Prostate gland (tissue), 2 donors: Measurements from ENCODE around the gene CSNK1G1. TPM values are rescaled to one million over a fixed set of nuclear protein-coding genes. Genes with fewer than 3 reads are reported as not detected.
"Not testable (repeated sequence)": the region's sequence is repeated elsewhere in the genome, so short reads cannot be mapped to it uniquely, and the experiment has no call there.

ENCODE experiments used
- DNase-seq: peaks from one replicate; pipeline ENCODE4 v3.0.0-alpha.2; 2019; ENCODE audit warnings: low spot score
- H3K27ac ChIP-seq, 2 donors: fragments of 200-600 bp; sonication (generic); 2 replicates each; pipeline ENCODE4 v1.5.1; 2017 to 2019
- H3K27me3 ChIP-seq: fragments of 200-600 bp; sonication (generic); replicated peaks from 2 replicates; pipeline ENCODE4 v1.5.1; 2019; ENCODE audit not compliant: insufficient read depth
- H3K36me3 ChIP-seq, 2 donors: fragments of 200-600 bp; sonication (generic); 1 replicate in 1 of 2; 2 replicates in 1 of 2; pipeline versions ENCODE4 v1.5.1 to v1.8.1; 2017 to 2019
- H3K4me1 ChIP-seq: fragments of 200-600 bp; sonication (generic); replicated peaks from 2 replicates; pipeline ENCODE4 v1.5.1; 2019
- H3K4me3 ChIP-seq, 2 donors: fragments of 200-600 bp; sonication (generic); 2 replicates each; pipeline ENCODE4 v1.5.1; 2017 to 2019
- H3K9me3 ChIP-seq: fragments of 200-600 bp; sonication (generic); 2 replicates; pipeline ENCODE4 v1.5.1; 2017
- CTCF ChIP-seq, 4 experiments: fragments of 200-600 bp in 2 of 4; fragments of 450-650 bp in 2 of 4; sonication (generic) in 2 of 4; IDR thresholded peaks; 1 replicate in 3 of 4; 2 replicates in 1 of 4; pipeline ENCODE4 v1.5.1; 2016 to 2019; ENCODE audit warnings: antibody characterized with exemption in 4 of 4, mild to moderate bottlenecking in 2 of 4, moderate library complexity in 2 of 4
- POLR2A ChIP-seq: fragments of 450-650 bp; IDR thresholded peaks from one replicate; pipeline ENCODE4 v1.6.1; 2016; ENCODE audit warnings: antibody characterized with exemption, mild to moderate bottlenecking
- POLR2AphosphoS5 ChIP-seq: sonication (generic); formaldehyde crosslinking; IDR thresholded peaks from one replicate; pipeline ENCODE4 v1.6.1; 2017; ENCODE audit warnings: antibody characterized with exemption
- WGBS: methylation state at CpG from one replicate; pipeline ENCODE4 v1.1.5; 2018; 5-methylcytosine and 5-hydroxymethylcytosine counted together
- intact Hi-C: fragments of 100-400 bp; cut with DNase I; formaldehyde crosslinking; loops from one replicate; pipeline ENCODE4 v1.14.2; 2022
- small RNA-seq, 2 donors: library from RNA; depleted of rRNA; stranded (forward); fragments of <200 nt; gene quantifications; one replicate each; pipeline ENCODE3, GENCODE V24; 2016
- total RNA-seq, 2 donors: library from RNA; depleted of rRNA; stranded (reverse); fragments of >200 nt; gene quantifications; one replicate each; pipeline ENCODE4 v1.1.0, GENCODE V29; 2016

The CSNK1G1 gene
- total RNA-seq, 2 donors from 2014 or later = 9.2 to 20.6 TPM

- H3K27ac ChIP-seq = no peak overlapping the region
- 52% methylated on average over 3 of the region's 3 CpGs for WGBS
- DNase-seq = no peak
These were observed 233.0 kb downstream of the CSNK1G1 start for GRCh38 chr15:64122936-64123351.

GRCh38 chr15:64122444-64122843 is 233.5 kb downstream of the CSNK1G1 start:
- H3K9me3 ChIP-seq = no peaks in the 10 kb centered on the region
- H3K4me1 ChIP-seq = no peaks in the 10 kb centered on the region
- H3K27me3 ChIP-seq = no peaks in the 10 kb centered on the region
- no peak overlapping the region for H3K4me3 ChIP-seq
- intact Hi-C loops = no loop called here
- no peak for TF ChIP-seq POLR2AphosphoS5
- TF ChIP-seq CTCF (IDR thresholded peaks at IDR 0.05) = no peak
- no peak for TF ChIP-seq POLR2A
- no peak for DNase-seq
- no peak overlapping the region for H3K27ac ChIP-seq
- 39% methylated on average over 1 of the region's 1 CpG for WGBS
- peaks cover 0 to 9% of the 10 kb centered on the region in 2 donors for H3K36me3 ChIP-seq

More at GRCh38 chr15:64122936-64123351, 233.0 kb downstream of the CSNK1G1 start:
- no peaks in the 10 kb centered on the region for H3K4me1 ChIP-seq
- H3K36me3 ChIP-seq = peaks cover 0 to 9% of the 10 kb centered on the region in 2 donors
- no peak overlapping the region for H3K4me3 ChIP-seq
- intact Hi-C loops = no loop called here
- H3K9me3 ChIP-seq = no peaks in the 10 kb centered on the region
- no peaks in the 10 kb centered on the region for H3K27me3 ChIP-seq
- TF ChIP-seq CTCF (IDR thresholded peaks at IDR 0.05) = no peak
- no peak for TF ChIP-seq POLR2AphosphoS5
- TF ChIP-seq POLR2A = no peak

- Histone ChIP-seq H3K4me3 (no peak overlapping the region), H3K4me1 (no peaks in the 10 kb centered on the region), H3K27me3 (no peaks in the 10 kb centered on the region), H3K27ac (no peak overlapping the region), H3K9me3 (no peaks in the 10 kb centered on the region), H3K36me3 (peaks cover 0 to 9% of the 10 kb centered on the region in 2 donors)
- no peak for TF ChIP-seq POLR2AphosphoS5
- no peak for TF ChIP-seq POLR2A
- intact Hi-C loops = no loop called here
- WGBS = 76% methylated on average over 4 of the region's 4 CpGs
- no peak for DNase-seq
These were observed 234.4 kb downstream of the CSNK1G1 start for GRCh38 chr15:64121614-64122013.

GRCh38 chr15:64120322-64120721 is 235.7 kb downstream of the CSNK1G1 start:
- intact Hi-C loops, DNase-seq, H3K9me3 ChIP-seq, H3K27me3 ChIP-seq, H3K4me3 ChIP-seq, H3K4me1 ChIP-seq, H3K36me3 ChIP-seq, H3K27ac ChIP-seq: not testable (repeated sequence)
- 100% methylated on average over 2 of the region's 2 CpGs for WGBS

DNA sequence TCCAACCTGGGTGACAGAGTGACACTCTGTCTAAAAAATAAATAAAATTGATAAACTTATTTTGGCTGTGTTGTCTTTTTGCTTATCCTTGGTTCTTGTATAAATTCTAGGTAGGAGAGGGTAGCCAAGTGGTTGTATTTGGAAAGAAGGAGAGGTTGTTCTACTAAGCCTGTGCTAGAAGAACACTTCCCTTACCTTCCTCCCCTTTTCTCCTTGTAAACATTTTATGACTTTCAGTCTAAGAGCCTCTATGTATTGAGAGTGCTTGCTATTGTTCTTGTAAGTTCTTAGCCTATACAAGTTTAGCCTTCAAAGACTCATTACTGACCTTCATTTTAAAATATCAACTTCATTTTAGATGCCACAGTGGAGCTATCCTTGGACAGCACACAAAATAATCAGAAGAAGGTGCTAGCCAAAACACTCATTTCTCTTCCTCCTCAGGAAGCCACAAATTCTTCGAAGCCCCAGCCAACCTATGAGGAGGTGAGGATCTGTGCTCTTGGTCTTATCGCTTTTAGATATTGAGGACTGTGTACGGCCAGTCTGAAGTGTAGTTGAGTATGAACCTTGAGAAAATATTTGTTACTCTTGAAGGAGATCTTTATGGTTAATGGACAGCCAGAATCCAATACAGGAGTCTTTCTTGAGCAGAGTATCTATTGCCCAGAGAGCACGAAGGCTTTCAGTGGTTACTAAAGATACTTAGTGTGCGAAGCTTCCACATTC is 238.1 kb downstream of the CSNK1G1 start:
- Histone ChIP-seq H3K4me1 (no peaks in the 10 kb centered on the region), H3K4me3 (no peak overlapping the region), H3K27ac (no peak overlapping the region), H3K27me3 (no peaks in the 10 kb centered on the region), H3K36me3 (peaks cover 0 to 12% of the 10 kb centered on the region in 2 donors), H3K9me3 (no peaks in the 10 kb centered on the region)
- intact Hi-C loops = no loop called here
- DNase-seq = no peak
- 86% methylated on average over 5 of the region's 5 CpGs for WGBS
- TF ChIP-seq CTCF (IDR thresholded peaks at IDR 0.05) (no peak), POLR2AphosphoS5 (no peak), POLR2A (no peak)

Small RNA genes within 50 kb of the gene (small RNA-seq; reads per million reads assigned to genes)
- gene RF00554 = 0 reads per million in 2 donors

Other genes starting within 250 kb of the CSNK1G1 start
- 10 to 100 TPM; 12.2 to 15.9 TPM for gene SNX22, start 204.4 kb downstream of the CSNK1G1 start, total RNA-seq
- gene PPIB, start 193.2 kb downstream of the CSNK1G1 start, total RNA-seq = 100 to 1,000 TPM; 372 to 624 TPM
- gene PCLAF, start 25.3 kb upstream of the CSNK1G1 start, total RNA-seq = 1 to 10 TPM; 4.8 to 5.5 TPM
- gene TRIP4, start 31.7 kb upstream of the CSNK1G1 start, total RNA-seq = 10 to 100 TPM; 14.6 to 17.6 TPM
- 10 to 100 TPM; 29.1 to 45.7 TPM for gene ZNF609, start 104.4 kb upstream of the CSNK1G1 start, total RNA-seq